Fibroblast of the conjunctiva (primary cell): ENCODE data around the gene RETREG3.
"Not testable (repeated sequence)": the region's sequence is repeated elsewhere in the genome, so short reads cannot be mapped to it uniquely, and the experiment has no call there.

Experiments
- DNase-seq: peaks from one replicate; pipeline ENCODE4 v3.0.0-alpha.2; 2010; ENCODE audit warnings: low read depth

RETREG3 gene

GRCh38 chr17:42612013-42612412 is 2.8 kb upstream of the RETREG3 start:
- DNase-seq: no peak

- not testable (repeated sequence) for DNase-seq
Observed at GRCh38 chr17:42609814-42610801, 934 bp upstream of the RETREG3 start.

- DNase-seq: no peak
Observed at GRCh38 chr17:42608305-42609181, 631 bp downstream of the RETREG3 start.

DNA sequence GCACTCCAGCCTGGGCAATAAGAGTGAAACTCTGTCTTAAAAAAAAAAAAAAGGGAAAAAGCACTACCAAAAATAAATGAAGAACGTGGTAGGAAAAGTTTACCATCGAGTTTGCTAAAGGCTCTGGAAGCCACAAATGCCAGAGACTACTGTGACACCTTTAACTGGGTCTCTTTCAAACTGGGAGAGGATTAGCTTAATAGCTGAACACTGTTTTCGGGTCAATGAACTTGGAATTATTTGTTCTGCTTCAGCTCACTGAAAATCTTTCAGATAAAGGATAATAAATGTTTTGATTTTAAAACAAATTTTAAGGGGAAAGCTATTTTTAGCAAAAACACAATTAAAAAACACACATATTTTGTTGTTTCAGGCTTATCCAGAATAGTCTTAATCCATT is 1.4 kb downstream of the RETREG3 start:
- no peak for DNase-seq

- no peak for DNase-seq
Observed at GRCh38 chr17:42603318-42603717, 5.9 kb downstream of the RETREG3 start.

- no peak for DNase-seq
Observed at GRCh38 chr17:42598905-42599304, 10.3 kb downstream of the RETREG3 start.

GRCh38 chr17:42596386-42596785 is 12.8 kb downstream of the RETREG3 start:
- no peak for DNase-seq

- no peak for DNase-seq
Observed at GRCh38 chr17:42591411-42591810, 17.8 kb downstream of the RETREG3 start.

GRCh38 chr17:42590886-42591285 is 18.3 kb downstream of the RETREG3 start:
- DNase-seq: no peak

GRCh38 chr17:42586514-42587230 is 22.5 kb downstream of the RETREG3 start:
- no peak for DNase-seq

- DNase-seq: no peak
Observed at GRCh38 chr17:42585353-42585752, 23.8 kb downstream of the RETREG3 start.

- no peak for DNase-seq
Observed at GRCh38 chr17:42584880-42585279, 24.3 kb downstream of the RETREG3 start.

DNA sequence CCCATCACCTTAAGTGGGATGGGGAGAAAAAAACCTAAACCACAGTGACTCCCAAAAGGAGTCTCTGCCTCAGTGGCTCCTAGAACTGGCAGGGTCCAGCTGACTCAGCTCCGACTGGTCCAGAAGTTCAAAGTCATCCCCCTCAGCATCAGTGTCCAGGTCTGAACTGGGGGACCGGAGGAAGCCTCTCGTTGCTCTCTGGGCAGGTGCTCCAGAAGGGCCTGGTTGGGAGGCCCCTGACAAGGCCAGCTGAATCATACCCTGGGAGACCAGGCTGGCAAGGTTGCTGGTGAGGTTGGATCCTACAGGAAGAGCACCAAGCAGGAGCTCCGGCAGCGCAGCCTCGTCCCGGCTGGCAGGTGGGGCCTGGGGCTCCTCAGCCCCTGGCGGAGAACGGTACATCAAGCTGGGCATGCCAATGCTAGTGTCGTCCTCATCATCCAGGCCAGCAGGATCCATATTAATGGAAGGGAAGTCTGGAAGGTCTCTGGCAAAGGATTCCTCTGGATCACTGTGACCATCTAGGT is 27.4 kb downstream of the RETREG3 start:
- DNase-seq: no peak

DNA sequence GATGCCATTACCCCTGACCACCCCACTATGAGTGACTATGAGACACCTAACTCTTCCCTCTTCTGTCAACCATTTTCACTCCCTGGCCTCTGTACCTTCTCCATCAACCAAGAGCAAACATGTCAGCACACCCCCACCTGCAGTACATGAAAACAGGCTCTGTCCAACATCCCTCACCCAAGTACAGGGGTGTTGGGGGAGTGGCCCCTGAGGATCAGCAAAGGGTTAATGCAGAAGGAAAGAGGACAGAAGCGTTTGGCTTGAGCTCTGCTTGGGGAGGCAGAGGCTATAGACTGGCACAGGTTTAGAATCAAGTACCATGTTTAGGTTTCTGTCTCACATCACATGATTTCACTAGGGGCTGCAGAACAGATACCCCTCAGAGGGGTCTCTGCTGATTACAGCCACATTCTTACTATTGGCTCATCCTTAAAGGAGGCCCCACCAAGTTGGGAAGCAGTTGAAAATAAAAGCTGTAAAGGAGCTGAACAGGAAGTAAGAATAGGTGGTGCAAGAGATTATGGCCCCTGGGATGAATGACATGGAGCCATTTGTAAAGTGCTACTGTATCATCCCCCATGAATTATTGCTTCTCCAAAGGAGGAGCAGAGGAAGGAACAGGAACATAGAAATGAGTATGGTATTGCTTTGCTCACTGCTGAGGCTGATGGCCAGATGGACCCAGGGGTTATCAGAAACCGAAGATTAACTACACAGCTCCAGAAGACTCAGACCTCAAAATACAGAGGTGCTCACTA is 29.2 kb downstream of the RETREG3 start:
- no peak for DNase-seq

- DNase-seq: peak; percentile 62
Observed at GRCh38 chr17:42578282-42578869, 30.8 kb downstream of the RETREG3 start.

DNA sequence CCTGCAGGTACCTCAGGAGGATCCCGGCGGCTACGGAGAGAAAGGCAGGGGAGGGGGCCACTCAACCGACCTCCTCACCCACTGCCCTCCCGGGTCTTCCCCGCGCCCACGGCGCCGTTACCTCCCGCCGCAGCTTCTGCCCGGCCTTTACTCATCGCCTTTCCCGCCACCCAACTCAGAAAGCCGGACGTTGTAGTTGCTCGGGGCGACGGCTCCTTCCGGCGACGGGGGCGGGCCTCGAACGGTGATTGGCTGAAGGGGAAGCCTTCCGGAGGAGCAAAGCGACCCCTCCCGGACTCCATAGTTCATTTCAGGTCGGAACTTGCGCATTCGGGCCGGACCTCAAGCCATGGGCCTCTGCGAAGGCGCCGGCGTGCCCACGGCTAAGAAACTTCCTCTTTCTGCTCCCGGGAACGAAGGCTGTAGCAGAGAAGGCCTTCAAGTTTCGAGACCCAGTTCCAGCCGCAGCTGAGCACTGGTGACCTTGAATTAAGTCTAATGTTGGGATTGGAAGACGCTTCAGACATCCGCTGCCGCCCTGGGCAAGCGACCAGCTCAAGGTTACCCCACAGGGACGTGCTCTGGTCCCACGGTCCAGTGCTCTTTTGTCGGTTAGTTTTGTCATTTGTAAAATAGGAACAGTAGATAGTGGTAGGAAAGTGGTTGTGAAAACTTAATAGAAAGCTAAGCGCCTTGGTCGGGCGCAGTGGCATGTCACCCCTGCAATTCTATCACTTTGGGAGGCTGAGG is 31.5 kb downstream of the RETREG3 start, which contains the start of gene PSMC3IP:
PSMC3IP (minus strand) TSS at position 198 of the 750 bp plus-strand sequence; CDS start at position 155, 43 bp downstream.
- peak; percentile 91 for DNase-seq

DNA sequence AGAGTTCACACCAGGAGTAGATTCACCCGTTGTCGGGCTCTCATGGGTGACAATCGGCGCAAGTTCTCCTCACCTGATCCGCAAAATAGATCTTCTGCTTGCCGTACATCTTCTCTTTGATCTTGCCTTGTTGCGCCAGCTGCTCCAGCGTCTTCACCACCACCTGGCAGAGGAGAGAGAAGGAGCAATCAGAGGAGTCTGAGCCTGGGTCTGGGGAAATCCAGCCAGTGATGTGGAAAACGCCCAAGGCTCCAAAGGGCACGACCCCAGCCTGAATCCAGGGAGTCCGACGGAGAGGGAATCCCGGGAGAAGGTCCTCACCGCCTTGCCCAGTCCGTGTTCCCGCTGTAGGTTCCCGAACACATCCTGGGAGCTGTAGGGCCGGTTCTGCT is 32.0 kb downstream of the RETREG3 start:
- DNase-seq: no peak

GRCh38 chr17:42574463-42574862 is 34.7 kb downstream of the RETREG3 start:
- no peak for DNase-seq

DNA sequence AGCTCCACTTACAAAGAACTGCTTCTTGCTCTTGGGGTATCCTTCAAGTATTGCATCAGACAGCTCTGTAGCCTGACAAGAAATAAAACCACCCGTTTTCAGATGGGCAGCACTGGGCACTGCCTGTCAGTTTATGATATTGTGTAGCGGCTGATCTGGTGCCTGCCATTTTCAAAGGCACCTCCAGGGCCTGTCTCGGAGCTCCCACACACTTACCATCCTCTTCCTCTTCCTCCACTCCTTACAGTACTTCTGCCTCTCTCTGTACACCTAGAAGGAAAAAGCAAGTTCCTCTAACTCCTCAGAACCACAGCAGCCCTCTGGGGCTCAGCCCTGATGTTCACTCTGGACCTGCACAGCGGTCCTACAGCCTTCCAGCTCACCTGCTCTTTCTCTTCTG is 36.1 kb downstream of the RETREG3 start:
- no peak for DNase-seq
